ENCODE results near the gene MOB2. TPM values are rescaled to one million over a fixed set of nuclear protein-coding genes. Genes with fewer than 3 reads are reported as not detected.

Gene MOB2
- total RNA-seq, 1 donor from 2014 or later, result 34.1 TPM

DNA sequence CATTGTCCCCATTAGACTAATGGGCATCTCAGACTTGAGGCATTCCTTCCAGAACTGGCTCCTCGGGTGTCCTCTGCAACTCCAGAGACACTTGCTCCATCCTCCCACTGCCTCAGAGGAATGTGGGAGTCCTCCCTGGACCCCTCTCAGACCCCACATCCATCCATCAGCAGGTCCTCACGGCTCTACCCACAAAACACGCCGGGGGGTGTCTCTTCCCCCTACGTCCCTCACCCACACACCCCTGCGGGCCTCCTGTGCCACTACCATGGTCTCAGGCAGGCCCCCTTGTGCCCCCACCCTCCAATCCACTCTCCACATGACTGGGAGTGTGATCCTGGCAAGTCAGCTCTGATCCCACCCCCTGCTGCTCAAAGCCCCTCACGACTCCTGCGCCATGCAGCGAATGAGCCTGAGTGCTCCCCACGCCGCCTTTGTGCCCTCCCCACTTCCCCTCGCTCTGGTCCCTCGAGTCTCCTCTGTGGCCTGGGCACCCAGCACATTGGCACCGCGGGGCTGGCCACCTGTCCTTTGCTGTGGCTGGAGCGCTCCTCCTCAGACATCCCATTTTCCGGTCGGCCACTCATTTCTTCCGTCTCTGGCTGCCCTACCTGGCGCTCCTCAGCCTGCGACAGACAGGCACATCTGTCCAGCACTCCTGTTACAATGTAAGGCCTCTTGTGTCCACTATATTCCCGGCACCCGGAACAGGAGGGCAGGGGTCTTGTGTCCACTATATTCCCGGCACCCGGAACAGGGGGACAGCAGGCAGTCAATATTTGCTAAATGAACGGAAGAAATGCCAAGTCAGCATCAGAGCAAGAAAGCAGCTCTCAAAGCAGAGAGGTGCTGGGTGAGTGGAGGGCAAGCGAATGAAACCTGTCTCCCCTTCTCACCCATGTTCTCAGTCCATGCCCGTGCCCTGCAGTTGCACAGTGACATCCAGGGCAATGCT lies 14.2 kb upstream of the MOB2 start:
- Histone ChIP-seq H3K4me3 (no peak overlapping the region), H3K27ac (no peak overlapping the region), H3K9me3 (no peaks in the 10 kb centered on the region), H3K4me1 (peaks cover 66% of the 10 kb centered on the region), H3K36me3 (no peaks in the 10 kb centered on the region), H3K27me3 (no peaks in the 10 kb centered on the region)
- TF ChIP-seq, protein P1, sequence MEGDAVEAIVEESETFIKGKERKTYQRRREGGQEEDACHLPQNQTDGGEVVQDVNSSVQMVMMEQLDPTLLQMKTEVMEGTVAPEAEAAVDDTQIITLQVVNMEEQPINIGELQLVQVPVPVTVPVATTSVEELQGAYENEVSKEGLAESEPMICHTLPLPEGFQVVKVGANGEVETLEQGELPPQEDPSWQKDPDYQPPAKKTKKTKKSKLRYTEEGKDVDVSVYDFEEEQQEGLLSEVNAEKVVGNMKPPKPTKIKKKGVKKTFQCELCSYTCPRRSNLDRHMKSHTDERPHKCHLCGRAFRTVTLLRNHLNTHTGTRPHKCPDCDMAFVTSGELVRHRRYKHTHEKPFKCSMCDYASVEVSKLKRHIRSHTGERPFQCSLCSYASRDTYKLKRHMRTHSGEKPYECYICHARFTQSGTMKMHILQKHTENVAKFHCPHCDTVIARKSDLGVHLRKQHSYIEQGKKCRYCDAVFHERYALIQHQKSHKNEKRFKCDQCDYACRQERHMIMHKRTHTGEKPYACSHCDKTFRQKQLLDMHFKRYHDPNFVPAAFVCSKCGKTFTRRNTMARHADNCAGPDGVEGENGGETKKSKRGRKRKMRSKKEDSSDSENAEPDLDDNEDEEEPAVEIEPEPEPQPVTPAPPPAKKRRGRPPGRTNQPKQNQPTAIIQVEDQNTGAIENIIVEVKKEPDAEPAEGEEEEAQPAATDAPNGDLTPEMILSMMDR (IDR thresholded peaks at IDR 0.05), result no peak
- TF ChIP-seq POLR2AphosphoS5 (IDR thresholded peaks at IDR 0.05; ENCODE audit: insufficient read depth in 1 of 2, low read depth in 1 of 2) (no peak), POLR2A (IDR thresholded peaks at IDR 0.05) (no peak)
- intact Hi-C loops (cut with DNase I), result no loop called here
- DNase-seq (ENCODE audit: extremely low spot score in 2 of 2), result no peak

DNA sequence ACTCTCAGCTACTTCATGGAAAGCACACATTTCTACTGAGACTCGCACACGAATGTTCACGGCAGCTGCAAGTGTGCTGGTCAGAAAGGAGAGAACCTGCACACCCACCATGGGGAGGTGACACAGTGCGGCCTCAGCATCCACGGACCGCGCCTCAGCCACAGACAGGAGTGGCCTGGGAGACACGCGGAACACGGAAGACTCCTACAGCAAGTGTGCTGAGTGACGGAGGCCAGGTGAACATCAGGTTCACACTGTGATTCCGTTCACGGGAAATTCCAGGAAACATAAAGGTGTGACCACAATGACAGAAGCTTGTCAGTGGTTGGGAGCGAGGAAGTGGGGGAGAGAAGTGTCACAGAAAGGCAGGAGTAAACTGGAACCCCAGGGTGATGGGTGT lies 13.3 kb upstream of the MOB2 start:
- intact Hi-C loops (cut with DNase I), result no loop called here
- Histone ChIP-seq H3K36me3 (no peaks in the 10 kb centered on the region), H3K4me1 (peaks cover 57% of the 10 kb centered on the region), H3K27ac (no peak overlapping the region), H3K4me3 (no peak overlapping the region), H3K27me3 (no peaks in the 10 kb centered on the region), H3K9me3 (no peaks in the 10 kb centered on the region)
- TF ChIP-seq POLR2AphosphoS5 (IDR thresholded peaks at IDR 0.05; ENCODE audit: insufficient read depth in 1 of 2, low read depth in 1 of 2) (no peak), POLR2A (IDR thresholded peaks at IDR 0.05) (no peak)
- TF ChIP-seq, protein P1 (IDR thresholded peaks at IDR 0.05), result no peak
- DNase-seq (ENCODE audit: extremely low spot score in 2 of 2), result no peak

DNA sequence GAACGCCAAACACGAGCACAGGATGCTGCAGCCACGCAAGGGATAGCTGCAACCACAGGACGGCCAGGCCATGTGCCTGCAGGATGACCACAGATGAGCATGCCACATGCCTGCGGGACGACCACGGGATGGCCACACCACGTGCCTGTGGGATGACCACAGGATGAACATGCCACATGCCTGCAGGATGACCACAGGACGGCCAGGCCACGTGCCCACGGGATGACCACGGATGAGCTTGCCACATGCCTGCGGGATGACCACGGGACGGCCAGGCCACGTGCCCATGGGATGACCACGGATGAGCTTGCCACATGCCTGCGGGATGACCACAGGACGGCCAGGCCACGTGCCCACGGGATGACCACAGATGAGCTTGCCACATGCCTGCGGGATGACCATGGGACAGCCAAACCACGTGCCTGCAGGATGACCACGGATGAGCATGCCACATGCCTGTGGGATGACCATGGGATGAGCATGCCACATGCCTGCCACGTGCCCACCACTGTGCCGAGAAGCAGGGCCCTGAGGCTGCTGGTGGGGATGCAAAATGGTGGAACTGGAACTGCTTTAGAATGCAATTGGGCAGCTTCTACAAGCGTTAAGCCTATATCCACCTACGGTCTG lies 12.8 kb upstream of the MOB2 start:
- Histone ChIP-seq H3K4me3 (no peak overlapping the region), H3K4me1 (peaks cover 52% of the 10 kb centered on the region), H3K27ac (no peak overlapping the region), H3K36me3 (no peaks in the 10 kb centered on the region), H3K9me3 (no peaks in the 10 kb centered on the region), H3K27me3 (no peaks in the 10 kb centered on the region)
- TF ChIP-seq, protein P1 (IDR thresholded peaks at IDR 0.05), result no peak
- TF ChIP-seq POLR2A (IDR thresholded peaks at IDR 0.05) (no peak), POLR2AphosphoS5 (IDR thresholded peaks at IDR 0.05; ENCODE audit: insufficient read depth in 1 of 2, low read depth in 1 of 2) (no peak)
- DNase-seq (ENCODE audit: extremely low spot score in 2 of 2), result no peak
- intact Hi-C loops (cut with DNase I), result no loop called here

DNA sequence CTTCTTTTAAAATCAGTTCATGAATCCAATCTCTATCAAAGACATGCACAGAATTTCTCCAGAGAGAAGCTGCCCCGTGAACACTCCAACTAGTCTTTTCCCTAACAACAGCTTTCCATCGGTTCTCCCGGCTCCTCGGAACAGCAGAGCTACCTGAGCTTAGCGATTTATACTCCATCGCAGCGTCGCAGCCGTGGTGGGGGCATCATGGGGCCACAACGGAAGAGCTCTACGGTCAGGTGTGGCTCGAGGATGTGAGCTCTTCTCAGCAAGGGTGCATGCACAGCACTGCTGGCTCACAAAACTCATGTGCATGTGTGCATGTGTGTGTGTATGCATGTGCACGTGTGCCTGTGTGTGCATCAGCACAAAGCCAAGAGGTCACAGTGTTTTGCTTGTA lies 11.7 kb upstream of the MOB2 start:
- no peak overlapping the region for H3K27ac ChIP-seq
- H3K36me3 ChIP-seq, result no peaks in the 10 kb centered on the region
- DNase-seq (ENCODE audit: extremely low spot score in 2 of 2), result no peak

More for the DNA sequence above, 11.7 kb upstream of the MOB2 start:
- TF ChIP-seq POLR2AphosphoS5 (IDR thresholded peaks at IDR 0.05; ENCODE audit: insufficient read depth in 1 of 2, low read depth in 1 of 2), result no peak
- TF ChIP-seq, protein P1 (IDR thresholded peaks at IDR 0.05), result no peak
- TF ChIP-seq POLR2A (IDR thresholded peaks at IDR 0.05), result no peak
- no peaks in the 10 kb centered on the region for H3K9me3 ChIP-seq
- intact Hi-C loops (cut with DNase I), result no loop called here
- H3K4me3 ChIP-seq, result no peak overlapping the region
- H3K4me1 ChIP-seq, result peaks cover 41% of the 10 kb centered on the region
- no peaks in the 10 kb centered on the region for H3K27me3 ChIP-seq

Data from vagina (tissue), 2 donors.